Activated T-helper 1 cell treated with anti-CD3 and anti-CD28 coated beads, Interleukin-2, amount 50 U/mL, for 16 hours (primary cell): ENCODE results near the gene NKD2.

Experiments used
- DNase-seq, 2 donors: peaks; one replicate each; pipeline ENCODE4 v3.0.0-alpha.2; 2020; ENCODE audit warnings: low read depth in 1 of 2, low spot score in 1 of 2

NKD2 gene

DNA sequence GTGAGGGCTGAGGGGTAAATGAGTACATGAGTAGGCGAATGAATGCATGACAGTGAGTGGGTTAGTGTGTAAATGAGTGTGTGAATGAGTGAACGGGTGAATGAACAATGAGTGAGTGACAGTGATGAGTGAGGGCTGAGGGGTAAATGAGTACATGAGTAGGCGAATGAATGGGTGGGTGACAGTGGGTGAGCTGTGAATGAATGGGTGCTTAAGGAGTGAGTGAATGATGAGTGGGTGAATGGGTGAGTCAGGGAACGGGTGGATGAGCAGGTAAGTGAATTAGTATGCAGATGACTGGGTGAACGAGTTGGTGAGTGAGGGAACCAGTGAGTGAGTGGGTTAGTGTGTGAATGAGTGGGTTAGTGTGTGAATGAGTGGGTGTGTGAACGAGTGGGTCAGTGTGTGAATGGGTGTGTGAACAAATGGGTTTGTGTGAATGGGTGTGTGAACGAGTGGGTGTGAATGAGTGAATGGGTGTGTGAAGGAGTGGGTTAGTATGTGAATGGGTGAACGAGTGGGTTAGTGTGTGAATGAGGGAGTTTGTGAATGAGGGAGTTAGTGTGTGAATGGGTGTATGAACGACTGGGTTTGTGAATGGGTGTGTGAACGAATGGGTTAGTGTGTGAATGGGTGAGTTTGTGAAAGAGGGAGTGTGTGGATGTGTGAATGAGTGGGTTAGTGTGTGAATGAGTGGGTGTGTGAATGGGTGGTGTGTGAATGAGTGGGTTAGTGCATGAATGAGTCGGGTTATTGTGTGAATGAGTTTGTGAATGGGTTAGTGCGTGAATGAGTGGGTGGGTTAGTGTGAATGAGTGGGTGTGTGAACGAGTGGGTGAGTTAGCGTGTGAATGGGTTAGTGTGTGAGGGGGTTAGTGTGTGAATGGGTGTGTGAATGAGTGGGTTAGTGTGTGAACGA lies 32.9 kb downstream of the NKD2 start:
- DNase-seq: no peak

GRCh38 chr5:1042626-1043025 lies 34.0 kb downstream of the NKD2 start:
- no peak for DNase-seq

- no peak for DNase-seq
These were observed 34.7 kb downstream of the NKD2 start for GRCh38 chr5:1043327-1043726.

- no peak for DNase-seq
These were observed 35.5 kb downstream of the NKD2 start for GRCh38 chr5:1044117-1044516.

- DNase-seq: no peak
These were observed 37.5 kb downstream of the NKD2 start for GRCh38 chr5:1045960-1046560.

DNA sequence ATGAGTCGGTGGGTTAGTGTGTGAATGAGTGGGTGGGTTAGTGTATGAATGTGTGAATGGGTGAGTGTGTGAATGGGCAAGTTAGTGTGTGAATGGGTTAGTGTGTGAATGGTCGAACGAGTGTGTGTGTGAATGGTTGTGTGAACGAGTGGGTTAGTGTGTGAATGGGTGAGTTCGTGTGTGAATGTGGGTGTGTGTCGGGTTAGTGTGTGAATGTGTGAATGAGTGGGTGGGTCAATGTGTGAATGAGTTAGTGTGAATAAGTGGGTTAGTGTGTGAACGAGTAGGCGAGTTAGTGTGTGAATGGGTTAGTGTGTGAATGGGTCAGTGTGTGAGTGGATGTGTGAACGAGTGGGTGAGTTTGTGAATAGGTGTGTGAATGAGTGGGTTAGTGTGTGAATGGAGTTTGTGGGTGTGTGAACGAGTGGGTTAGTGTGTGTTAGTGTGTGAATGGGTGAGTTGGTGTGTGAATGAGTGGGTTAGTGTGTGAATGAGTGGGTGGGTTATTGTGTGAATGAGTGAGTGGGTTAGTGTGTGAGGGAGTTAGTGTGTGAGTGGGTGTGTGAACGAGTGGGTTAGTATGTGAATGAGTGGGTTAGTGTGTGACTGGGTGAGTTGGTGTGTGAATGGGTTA lies 38.8 kb downstream of the NKD2 start:
- DNase-seq: no peak

DNA sequence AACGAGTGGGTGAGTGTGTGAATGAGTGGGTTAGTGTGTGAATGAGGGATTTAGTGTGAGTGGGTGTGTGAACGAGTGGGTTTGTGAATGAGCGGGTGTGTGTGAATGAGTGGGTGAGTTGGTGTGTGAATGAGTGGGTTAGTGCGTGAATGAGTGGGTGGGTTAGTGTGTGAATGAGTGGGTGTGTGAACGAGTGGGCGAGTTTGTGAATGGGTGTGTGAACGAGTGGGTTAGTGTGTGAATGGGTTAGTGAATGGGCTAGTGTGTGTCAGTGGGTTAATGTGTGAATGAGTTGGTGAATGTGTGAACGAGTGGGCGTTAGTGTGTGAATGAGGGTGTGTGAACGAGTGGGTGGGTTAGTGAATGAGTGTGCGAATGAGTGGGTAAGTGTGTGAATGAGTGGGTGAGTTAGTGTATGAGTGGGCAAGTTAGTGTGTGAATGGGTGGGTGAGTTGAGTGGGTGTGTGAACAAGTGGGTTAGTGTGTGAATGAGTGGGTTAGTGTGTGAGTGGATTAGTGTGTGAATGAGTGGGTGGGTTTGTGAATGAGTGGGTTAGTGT lies 39.6 kb downstream of the NKD2 start:
- DNase-seq: no peak

DNA sequence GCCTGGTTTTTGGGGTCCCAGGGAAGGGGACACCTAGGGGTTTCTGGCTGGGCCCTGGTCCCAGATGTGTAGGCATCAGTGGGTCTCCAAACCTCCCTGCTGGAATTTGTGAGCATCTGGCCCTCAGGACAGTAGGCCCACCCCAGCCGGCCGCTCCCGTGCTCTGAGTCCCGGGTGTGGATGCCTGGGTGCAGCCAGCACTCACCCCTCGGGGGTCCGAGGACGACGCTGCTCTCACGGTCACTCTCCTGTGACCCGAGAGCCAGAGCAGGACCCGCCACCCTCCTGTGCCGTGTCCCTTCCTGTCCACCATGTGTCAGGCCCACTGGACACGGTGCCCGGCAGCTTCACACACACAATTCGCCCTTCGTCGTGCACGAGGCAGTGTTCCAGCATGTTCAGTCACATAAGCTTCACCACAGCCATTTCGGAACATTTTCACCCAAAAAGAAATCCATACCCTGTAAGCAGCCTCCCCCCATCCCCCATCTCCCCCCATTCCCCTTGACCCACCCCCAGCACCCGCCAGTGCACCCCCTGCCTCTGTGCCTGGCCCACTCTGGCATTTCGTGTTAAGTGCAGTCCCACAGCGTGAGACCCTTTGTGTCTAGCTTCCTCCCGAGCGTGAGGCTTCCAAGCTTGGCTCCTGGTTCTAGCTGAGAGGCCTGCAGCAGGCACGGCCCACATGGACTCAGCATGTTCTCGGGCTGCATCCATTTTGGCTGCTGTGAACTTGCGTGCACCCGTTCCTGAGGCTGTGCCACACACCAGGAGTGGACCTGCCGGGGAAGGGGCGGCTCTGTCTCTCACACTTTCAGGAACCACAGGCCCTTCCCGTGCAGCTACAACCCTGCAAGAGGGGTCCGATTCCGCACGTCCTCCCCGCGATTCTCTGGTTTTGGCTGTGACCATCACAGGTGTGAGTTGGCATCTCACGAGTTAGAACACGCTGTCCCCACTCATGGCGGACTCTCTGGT lies 40.5 kb downstream of the NKD2 start:
- DNase-seq: no peak

DNA sequence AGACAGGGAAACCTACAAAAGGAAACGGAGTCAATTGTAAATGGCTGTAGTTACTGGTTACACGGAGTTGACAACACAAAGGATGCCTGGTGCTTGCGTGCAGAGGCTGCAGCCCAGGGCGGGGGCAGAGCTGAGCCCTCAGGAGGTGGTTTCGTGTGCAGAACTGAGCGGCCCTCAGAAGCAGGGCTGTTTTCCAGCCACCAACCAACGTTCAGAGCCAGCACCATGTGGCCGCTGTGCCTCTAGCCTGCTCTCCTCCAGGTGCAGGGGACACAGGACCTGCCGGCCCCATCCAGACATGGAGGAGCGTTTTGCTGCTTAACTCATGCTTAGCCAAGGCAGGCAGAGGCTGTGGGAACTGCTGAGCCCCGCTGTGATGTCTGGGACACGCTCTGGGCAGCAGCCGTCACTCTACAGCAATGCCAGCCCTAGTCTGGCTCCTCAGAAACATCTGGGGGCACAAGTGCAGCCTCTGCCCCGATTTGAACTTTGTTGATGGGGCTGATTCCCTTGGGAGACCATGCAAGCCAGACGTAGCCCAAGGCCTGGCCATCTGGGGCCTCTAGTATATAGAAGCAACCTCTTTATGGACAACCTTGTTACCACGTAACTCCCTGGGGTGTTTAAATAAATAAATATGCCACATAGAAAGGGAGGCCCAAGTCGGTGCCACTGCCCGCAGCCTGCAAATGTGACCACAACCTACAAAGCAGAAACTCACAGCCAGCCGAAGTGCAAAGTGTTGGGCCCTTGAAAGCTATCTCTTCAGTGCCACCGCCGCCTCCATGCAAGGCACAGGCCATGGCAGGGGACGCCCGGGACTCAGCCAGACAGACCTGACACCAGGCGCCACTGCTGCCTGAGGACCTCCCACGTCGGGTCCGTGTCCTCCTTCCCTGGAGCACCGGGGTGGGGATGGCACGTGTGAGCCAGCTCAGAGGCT lies 42.1 kb downstream of the NKD2 start:
- no peak for DNase-seq

- DNase-seq: no peak
These were observed 42.7 kb downstream of the NKD2 start for GRCh38 chr5:1051366-1051720.

DNA sequence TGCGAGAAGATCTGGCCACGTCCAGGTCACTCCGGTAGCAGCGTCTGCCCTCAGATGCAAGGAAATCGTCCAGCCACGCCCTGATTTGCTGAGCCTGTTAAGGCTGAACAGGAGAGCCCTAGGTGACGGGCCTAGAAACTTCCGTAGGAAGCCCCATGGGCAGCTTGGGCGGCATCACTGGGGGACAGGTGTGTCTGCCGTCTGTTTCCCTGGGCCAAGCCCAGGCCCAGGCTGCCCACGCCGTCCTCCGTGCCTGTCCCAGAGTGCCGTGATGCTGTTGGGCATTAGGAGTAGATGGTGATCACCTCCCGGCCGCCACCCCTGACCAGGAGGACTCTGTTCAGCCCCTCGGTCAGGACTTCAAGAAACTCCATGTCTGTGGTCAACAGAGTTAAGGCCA lies 43.5 kb downstream of the NKD2 start:
- DNase-seq: no peak

- no peak for DNase-seq
These were observed 44.2 kb downstream of the NKD2 start for GRCh38 chr5:1052641-1053390.

DNA sequence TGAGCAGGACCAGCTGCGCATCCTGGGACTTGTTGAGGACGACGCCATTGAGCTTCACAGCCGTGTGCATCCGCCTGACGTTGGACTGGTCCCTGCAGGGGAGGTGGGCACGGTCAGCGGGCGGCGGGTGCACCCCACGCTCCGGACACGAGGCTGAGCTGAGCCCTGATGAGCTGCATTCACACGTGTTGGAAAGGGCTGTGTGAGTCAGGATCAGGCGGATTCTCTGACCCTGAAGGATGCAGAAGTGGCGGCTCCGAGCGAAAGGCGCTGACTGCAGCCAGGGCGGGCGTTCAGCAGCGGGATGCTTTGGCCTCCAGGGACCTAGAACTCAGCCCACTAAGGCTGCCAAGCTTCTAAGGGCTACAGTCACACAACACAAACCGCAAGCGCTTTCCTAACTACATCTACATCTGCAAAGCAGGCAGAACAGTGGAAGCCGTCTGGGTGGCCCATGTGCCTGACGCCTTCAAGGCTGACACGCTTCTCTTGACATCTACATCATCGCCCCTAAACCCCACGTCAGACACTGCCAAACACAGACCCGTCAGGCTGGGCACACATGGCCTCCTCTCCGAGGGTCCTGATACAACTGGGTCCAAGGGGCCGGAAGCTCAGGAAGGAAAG lies 44.9 kb downstream of the NKD2 start:
- no peak for DNase-seq

- DNase-seq: no peak
These were observed 45.6 kb downstream of the NKD2 start for GRCh38 chr5:1054018-1054798.

- no peak for DNase-seq
These were observed 46.5 kb downstream of the NKD2 start for GRCh38 chr5:1054799-1055775.

DNA sequence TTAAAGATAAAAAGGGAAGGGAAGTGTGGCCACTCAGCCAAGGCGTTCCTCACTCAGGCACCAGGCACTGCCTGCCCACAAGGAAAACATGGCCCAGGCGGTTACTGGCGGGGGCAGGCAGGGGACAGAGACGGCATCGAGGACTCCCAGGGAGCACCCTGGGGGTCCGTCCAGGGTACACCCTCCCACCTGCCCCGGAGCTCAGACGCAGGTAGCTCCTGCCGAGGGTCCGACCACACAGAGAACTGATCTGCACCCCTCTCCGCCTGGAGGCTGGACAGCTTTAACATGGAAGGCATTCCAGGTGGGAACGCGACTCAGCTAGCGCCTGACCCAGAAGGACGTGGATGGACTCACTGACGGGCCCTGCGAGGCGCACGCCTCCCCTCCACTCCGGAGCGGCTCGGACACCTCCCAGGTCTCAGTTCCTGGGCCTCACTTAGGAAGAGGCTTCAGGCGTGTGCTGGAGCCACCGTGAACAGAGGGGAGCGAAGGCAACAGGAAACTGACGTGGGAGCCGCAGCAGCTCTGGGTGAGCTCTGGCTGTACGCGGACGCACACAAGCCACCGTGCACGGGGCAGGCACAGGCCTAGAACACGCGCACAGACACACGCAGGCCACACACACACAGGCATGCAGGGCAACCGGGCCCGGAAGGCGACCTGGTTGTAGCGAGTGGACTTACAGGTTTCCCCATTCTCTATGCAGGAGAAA lies 47.5 kb downstream of the NKD2 start:
- no peak for DNase-seq
